SK-N-SH (cell line): ENCODE results near the gene TFAP2D.

Source experiments
- EP300 ChIP-seq, 2 experiments: IDR thresholded peaks; 2 replicates each; pipeline versions ENCODE4 v1.4.0 to v1.6.1; 2012; ENCODE audit warnings: borderline replicate concordance in 1 of 2, low read depth in 1 of 2, low read length in 1 of 2
- FOXM1 ChIP-seq: IDR thresholded peaks from 2 replicates; pipeline ENCODE4 v1.4.0; 2012; ENCODE audit warnings: low read depth, mild to moderate bottlenecking
- JUND ChIP-seq: IDR thresholded peaks from 2 replicates; pipeline ENCODE4 v1.4.0; 2012
- MXI1 ChIP-seq: IDR thresholded peaks from 2 replicates; pipeline ENCODE4 v1.6.1; 2012; ENCODE audit warnings: mild to moderate bottlenecking, low read depth, low read length, improper control_type of control experiment
- NFIC ChIP-seq: IDR thresholded peaks from 2 replicates; pipeline ENCODE4 v1.4.0; 2012; ENCODE audit warnings: borderline replicate concordance
- POLR2AphosphoS5 ChIP-seq: IDR thresholded peaks from 2 replicates; pipeline ENCODE4 v1.6.1; 2012; ENCODE audit warnings: low read depth, low read length
- RFX5 ChIP-seq: IDR thresholded peaks from 2 replicates; pipeline ENCODE4 v1.6.1; 2012; ENCODE audit warnings: mild to moderate bottlenecking, improper control_type of control experiment, low read length
- RXRA ChIP-seq: IDR thresholded peaks from 2 replicates; pipeline ENCODE4 v1.4.0; 2012; ENCODE audit warnings: low read depth, mild to moderate bottlenecking, borderline replicate concordance
- TAF1 ChIP-seq: IDR thresholded peaks from 2 replicates; pipeline ENCODE4 v1.6.1; 2012; ENCODE audit warnings: low read depth, mild to moderate bottlenecking, low read length, moderate library complexity, borderline replicate concordance
- YY1 ChIP-seq: IDR thresholded peaks from 2 replicates; pipeline ENCODE4 v1.4.0; 2012; ENCODE audit warnings: low read depth, mild to moderate bottlenecking
- TF ChIP-seq, protein P1 (sequence below): fragments of 200-600 bp; sonication (generic); IDR thresholded peaks from 2 replicates; pipeline ENCODE4 v1.6.1; 2017; ENCODE audit warnings: antibody characterized with exemption, mild to moderate bottlenecking, moderate library complexity
- TF ChIP-seq, protein P2 (sequence below): fragments of 150-350 bp; IDR thresholded peaks from 2 replicates; pipeline ENCODE4 v1.6.1; 2016; ENCODE audit warnings: mild to moderate bottlenecking, low read depth, low read length
- TF ChIP-seq, protein P3 (sequence below): IDR thresholded peaks from 2 replicates; pipeline ENCODE4 v1.6.1; 2012; ENCODE audit warnings: mild to moderate bottlenecking, low read depth, low read length, moderate library complexity
- TF ChIP-seq, protein P4 (sequence below): IDR thresholded peaks from 2 replicates; pipeline ENCODE4 v1.4.0; 2012; ENCODE audit warnings: low read depth, borderline replicate concordance

DNA sequence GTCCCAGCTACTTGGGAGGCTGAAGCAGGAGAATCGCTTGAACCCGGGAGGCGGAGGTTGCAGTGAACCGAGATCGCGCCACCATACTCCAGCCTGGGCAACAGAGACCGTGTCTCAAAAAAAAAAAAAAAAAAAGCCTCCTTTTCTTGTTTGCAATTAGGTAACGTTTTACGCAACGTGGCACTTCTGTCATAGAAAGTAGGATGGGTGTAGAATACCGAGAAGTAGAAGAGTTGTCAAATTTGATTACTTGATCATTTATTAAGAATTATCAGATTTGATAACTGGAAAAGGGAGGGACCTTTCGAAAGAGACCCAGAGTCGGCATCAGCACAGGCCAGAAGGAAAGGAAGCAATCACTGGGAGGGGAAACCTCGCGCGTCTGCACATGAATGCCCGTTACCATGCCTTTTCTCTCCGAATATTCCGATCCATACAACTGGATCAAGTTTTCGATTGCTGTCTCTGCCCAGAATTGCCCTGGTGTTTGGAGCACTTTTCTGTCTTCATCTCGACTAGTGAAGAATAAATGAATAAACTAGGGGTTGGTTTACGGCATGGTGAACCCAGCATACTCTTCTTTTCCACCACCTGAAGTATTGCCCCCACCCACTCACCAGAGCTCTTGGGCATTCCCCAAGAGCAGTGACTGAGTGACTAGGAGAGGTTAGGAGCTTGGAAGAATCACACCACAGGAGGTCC is 4.5 kb upstream of the TFAP2D start:
- TF ChIP-seq, protein P1, sequence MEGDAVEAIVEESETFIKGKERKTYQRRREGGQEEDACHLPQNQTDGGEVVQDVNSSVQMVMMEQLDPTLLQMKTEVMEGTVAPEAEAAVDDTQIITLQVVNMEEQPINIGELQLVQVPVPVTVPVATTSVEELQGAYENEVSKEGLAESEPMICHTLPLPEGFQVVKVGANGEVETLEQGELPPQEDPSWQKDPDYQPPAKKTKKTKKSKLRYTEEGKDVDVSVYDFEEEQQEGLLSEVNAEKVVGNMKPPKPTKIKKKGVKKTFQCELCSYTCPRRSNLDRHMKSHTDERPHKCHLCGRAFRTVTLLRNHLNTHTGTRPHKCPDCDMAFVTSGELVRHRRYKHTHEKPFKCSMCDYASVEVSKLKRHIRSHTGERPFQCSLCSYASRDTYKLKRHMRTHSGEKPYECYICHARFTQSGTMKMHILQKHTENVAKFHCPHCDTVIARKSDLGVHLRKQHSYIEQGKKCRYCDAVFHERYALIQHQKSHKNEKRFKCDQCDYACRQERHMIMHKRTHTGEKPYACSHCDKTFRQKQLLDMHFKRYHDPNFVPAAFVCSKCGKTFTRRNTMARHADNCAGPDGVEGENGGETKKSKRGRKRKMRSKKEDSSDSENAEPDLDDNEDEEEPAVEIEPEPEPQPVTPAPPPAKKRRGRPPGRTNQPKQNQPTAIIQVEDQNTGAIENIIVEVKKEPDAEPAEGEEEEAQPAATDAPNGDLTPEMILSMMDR = no peak
- no peak for TF ChIP-seq RFX5
- TF ChIP-seq, protein P2, sequence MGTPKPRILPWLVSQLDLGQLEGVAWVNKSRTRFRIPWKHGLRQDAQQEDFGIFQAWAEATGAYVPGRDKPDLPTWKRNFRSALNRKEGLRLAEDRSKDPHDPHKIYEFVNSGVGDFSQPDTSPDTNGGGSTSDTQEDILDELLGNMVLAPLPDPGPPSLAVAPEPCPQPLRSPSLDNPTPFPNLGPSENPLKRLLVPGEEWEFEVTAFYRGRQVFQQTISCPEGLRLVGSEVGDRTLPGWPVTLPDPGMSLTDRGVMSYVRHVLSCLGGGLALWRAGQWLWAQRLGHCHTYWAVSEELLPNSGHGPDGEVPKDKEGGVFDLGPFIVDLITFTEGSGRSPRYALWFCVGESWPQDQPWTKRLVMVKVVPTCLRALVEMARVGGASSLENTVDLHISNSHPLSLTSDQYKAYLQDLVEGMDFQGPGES = no peak
- TF ChIP-seq, protein P3, sequence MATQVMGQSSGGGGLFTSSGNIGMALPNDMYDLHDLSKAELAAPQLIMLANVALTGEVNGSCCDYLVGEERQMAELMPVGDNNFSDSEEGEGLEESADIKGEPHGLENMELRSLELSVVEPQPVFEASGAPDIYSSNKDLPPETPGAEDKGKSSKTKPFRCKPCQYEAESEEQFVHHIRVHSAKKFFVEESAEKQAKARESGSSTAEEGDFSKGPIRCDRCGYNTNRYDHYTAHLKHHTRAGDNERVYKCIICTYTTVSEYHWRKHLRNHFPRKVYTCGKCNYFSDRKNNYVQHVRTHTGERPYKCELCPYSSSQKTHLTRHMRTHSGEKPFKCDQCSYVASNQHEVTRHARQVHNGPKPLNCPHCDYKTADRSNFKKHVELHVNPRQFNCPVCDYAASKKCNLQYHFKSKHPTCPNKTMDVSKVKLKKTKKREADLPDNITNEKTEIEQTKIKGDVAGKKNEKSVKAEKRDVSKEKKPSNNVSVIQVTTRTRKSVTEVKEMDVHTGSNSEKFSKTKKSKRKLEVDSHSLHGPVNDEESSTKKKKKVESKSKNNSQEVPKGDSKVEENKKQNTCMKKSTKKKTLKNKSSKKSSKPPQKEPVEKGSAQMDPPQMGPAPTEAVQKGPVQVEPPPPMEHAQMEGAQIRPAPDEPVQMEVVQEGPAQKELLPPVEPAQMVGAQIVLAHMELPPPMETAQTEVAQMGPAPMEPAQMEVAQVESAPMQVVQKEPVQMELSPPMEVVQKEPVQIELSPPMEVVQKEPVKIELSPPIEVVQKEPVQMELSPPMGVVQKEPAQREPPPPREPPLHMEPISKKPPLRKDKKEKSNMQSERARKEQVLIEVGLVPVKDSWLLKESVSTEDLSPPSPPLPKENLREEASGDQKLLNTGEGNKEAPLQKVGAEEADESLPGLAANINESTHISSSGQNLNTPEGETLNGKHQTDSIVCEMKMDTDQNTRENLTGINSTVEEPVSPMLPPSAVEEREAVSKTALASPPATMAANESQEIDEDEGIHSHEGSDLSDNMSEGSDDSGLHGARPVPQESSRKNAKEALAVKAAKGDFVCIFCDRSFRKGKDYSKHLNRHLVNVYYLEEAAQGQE = no peak
- TF ChIP-seq POLR2AphosphoS5 = no peak
- TF ChIP-seq EP300 (IDR thresholded peaks at IDR 0.05; ENCODE audit: borderline replicate concordance in 1 of 2, low read depth in 1 of 2, low read length in 1 of 2) = no peak
- TF ChIP-seq, protein P4, sequence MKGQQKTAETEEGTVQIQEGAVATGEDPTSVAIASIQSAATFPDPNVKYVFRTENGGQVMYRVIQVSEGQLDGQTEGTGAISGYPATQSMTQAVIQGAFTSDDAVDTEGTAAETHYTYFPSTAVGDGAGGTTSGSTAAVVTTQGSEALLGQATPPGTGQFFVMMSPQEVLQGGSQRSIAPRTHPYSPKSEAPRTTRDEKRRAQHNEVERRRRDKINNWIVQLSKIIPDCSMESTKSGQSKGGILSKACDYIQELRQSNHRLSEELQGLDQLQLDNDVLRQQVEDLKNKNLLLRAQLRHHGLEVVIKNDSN = no peak
- TF ChIP-seq NFIC = no peak
- TF ChIP-seq YY1 = no peak
- no peak for TF ChIP-seq TAF1
- no peak for TF ChIP-seq MXI1
- no peak for TF ChIP-seq RXRA
- TF ChIP-seq JUND = no peak
- TF ChIP-seq FOXM1 = no peak
